Measurements from ENCODE around the gene FAM131A. TPM values are rescaled to one million over a fixed set of nuclear protein-coding genes. Genes with fewer than 3 reads are reported as not detected.

Gene FAM131A
- total RNA-seq, 2 experiments from 2014 or later, result 4.0 to 5.5 TPM

DNA sequence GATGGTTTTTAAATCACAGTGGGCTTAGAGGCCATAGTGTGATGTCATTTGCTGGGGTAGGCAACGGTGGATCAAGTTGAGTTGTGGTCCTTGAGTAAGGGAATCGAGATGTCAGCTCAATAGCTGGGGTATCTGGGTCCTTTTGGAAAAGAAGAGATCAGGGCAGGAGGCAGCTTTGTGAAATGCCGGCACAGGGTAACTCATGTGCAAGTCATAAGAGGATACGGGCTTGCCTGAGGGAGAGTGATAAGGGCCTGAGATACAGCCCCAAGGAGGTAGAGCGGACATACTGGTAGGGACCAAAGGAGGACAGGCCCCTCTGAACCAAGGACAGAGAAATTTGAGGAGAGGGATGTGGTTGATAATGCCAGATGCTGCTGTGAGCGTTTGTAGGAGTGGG is 4.2 kb upstream of the FAM131A start:
- Mint-ChIP-seq H3K4me3 (no peak overlapping the region), H3K36me3 (ENCODE audit: low read depth) (peaks cover 63% of the 10 kb centered on the region), H3K27ac (peak overlapping the region; percentile 89), H3K27me3 (no peaks in the 10 kb centered on the region), H3K4me1 (ENCODE audit: low read depth) (peaks cover 73% of the 10 kb centered on the region), H3K9me3 (no peaks in the 10 kb centered on the region)
- no peak for ATAC-seq
- TF ChIP-seq, protein P1, sequence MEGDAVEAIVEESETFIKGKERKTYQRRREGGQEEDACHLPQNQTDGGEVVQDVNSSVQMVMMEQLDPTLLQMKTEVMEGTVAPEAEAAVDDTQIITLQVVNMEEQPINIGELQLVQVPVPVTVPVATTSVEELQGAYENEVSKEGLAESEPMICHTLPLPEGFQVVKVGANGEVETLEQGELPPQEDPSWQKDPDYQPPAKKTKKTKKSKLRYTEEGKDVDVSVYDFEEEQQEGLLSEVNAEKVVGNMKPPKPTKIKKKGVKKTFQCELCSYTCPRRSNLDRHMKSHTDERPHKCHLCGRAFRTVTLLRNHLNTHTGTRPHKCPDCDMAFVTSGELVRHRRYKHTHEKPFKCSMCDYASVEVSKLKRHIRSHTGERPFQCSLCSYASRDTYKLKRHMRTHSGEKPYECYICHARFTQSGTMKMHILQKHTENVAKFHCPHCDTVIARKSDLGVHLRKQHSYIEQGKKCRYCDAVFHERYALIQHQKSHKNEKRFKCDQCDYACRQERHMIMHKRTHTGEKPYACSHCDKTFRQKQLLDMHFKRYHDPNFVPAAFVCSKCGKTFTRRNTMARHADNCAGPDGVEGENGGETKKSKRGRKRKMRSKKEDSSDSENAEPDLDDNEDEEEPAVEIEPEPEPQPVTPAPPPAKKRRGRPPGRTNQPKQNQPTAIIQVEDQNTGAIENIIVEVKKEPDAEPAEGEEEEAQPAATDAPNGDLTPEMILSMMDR (IDR thresholded peaks at IDR 0.05), result no peak
- POLR2A ChIA-PET, result interaction anchor here (1.0 to 1.6 kb wide), 5 partner anchors 9 to 201 kb away, joined by 3 to 12 read pairs (median 4); no protein-coding TSS in a partner anchor
- no peak for DNase-seq
- intact Hi-C loops (cut with micrococcal nuclease), result no loop called here
- CTCF ChIA-PET, result no interaction called here

DNA sequence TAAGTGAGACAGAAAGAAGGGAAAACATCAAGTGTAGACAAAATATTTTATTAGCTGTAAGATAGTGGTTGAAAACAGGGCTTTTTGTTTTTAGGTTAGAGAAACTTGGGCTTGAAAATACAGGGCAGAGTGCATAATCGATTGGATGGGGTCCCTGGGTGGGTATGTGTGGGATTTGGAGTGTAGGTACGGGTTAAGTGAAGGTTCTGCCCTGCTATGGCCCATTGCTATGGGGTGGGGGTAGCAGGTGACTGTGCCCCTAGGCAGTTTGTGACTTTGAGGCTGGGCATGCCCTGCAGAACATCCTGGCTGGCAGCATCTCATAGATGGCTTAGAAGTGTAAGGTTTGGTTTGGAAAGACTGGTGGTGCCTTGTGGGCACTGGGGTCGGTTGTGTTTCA is 3.7 kb upstream of the FAM131A start:
- TF ChIP-seq, protein P1 (IDR thresholded peaks at IDR 0.05), result no peak
- Mint-ChIP-seq H3K9me3 (no peaks in the 10 kb centered on the region), H3K36me3 (ENCODE audit: low read depth) (peaks cover 58% of the 10 kb centered on the region), H3K4me3 (no peak overlapping the region), H3K4me1 (ENCODE audit: low read depth) (peaks cover 75% of the 10 kb centered on the region), H3K27ac (peak overlapping the region; percentile 89), H3K27me3 (no peaks in the 10 kb centered on the region)
- no peak for DNase-seq
- no peak for ATAC-seq
- intact Hi-C loops (cut with micrococcal nuclease), result loop anchor here (2.0 kb wide), 1 partner anchor 17 kb away; no protein-coding TSS in a partner anchor
- POLR2A ChIA-PET, result interaction anchor here (1.0 to 1.6 kb wide), 5 partner anchors 10 to 200 kb away, joined by 3 to 12 read pairs (median 4); no protein-coding TSS in a partner anchor
- CTCF ChIA-PET, result no interaction called here

DNA sequence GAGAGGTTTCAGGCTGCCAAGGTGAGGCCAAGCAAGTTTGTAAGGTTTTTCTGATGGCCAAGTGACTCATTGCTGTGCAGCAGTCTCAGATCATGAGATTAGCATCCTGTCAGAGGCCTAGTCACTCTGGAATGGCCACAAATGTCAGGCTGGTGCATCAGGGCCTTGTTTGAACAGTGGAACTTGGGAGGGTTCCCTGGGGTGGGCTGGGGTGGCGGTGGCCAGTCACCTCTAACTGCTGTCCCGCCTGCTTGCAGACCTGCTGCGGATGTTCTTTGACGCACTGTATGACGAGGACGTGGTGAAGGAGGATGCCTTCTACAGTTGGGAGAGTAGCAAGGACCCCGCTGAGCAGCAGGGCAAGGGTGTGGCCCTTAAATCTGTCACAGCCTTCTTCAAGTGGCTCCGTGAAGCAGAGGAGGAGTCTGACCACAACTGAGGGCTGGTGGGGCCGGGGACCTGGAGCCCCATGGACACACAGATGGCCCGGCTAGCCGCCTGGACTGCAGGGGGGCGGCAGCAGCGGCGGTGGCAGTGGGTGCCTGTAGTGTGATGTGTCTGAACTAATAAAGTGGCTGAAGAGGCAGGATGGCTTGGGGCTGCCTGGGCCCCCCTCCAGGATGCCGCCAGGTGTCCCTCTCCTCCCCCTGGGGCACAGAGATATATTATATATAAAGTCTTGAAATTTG is 2.8 kb upstream of the FAM131A start:
- peak; percentile 78 for DNase-seq
- Mint-ChIP-seq H3K4me3 (peak overlapping the region; percentile 22), H3K4me1 (ENCODE audit: low read depth) (peaks cover 70% of the 10 kb centered on the region), H3K27me3 (no peaks in the 10 kb centered on the region), H3K27ac (peak overlapping the region; percentile 89), H3K36me3 (ENCODE audit: low read depth) (peaks cover 51% of the 10 kb centered on the region), H3K9me3 (no peaks in the 10 kb centered on the region)
- ATAC-seq, result peak; percentile 75
- ChIA-PET POLR2A (interaction anchor here (0.8 to 1.3 kb wide), 7 partner anchors 8 to 28 kb away, joined by 3 to 8 read pairs (median 5); partner anchors contain the start of genes CLCN2 and POLR2H), CTCF (interaction anchor here (1.3 kb wide), 1 partner anchor 207 kb away, joined by 3 read pairs; no protein-coding TSS in a partner anchor)
- TF ChIP-seq, protein P1 (IDR thresholded peaks at IDR 0.05), result no peak
- intact Hi-C loops (cut with micrococcal nuclease), result loop anchor here (2.0 kb wide), 1 partner anchor 18 kb away; no protein-coding TSS in a partner anchor

DNA sequence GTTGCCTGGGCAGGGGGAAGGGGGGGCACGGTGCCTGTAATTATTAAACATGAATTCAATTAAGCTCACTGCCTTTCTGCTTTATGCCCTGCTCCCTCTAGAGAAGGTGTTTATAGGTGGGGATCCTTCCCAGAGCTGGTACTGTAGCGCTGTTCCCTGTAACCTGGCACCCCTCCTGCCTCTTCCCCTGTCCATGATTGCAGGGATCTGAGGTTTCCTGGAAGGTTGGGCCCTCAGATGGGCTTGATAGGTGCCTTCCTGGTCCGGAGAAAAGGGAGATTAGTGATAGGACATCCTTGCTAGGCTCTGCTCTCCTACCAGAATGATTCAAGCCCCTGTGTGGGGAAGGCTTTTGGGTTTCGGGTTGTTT is 2.1 kb upstream of the FAM131A start:
- ChIA-PET CTCF (interaction anchor here (1.3 kb wide), 1 partner anchor 206 kb away, joined by 3 read pairs; no protein-coding TSS in a partner anchor), POLR2A (interaction anchor here (0.8 to 1.4 kb wide), 11 partner anchors 9 to 32 kb away, joined by 3 to 8 read pairs (median 4); partner anchors contain the start of genes CLCN2 and POLR2H)
- DNase-seq, result no peak
- H3K4me1 Mint-ChIP-seq (ENCODE audit: low read depth), result peaks cover 66% of the 10 kb centered on the region
- no peaks in the 10 kb centered on the region for H3K9me3 Mint-ChIP-seq
- TF ChIP-seq, protein P1 (IDR thresholded peaks at IDR 0.05), result no peak
- no peak for ATAC-seq
- H3K27me3 Mint-ChIP-seq, result no peaks in the 10 kb centered on the region
- H3K4me3 Mint-ChIP-seq, result peak overlapping the region; percentile 82
- H3K36me3 Mint-ChIP-seq (ENCODE audit: low read depth), result peaks cover 45% of the 10 kb centered on the region
- H3K27ac Mint-ChIP-seq, result peak overlapping the region; percentile 89
- intact Hi-C loops (cut with micrococcal nuclease), result loop anchor here (2.0 kb wide), 1 partner anchor 18 kb away; no protein-coding TSS in a partner anchor
